Measurements from ENCODE around the gene JARID2. TPM values are rescaled to one million over a fixed set of nuclear protein-coding genes. Genes with fewer than 3 reads are reported as not detected.

JARID2 gene
- total and polyA plus RNA-seq, 4 donors, result 3.8 to 14.8 (median 12.0) TPM

DNA sequence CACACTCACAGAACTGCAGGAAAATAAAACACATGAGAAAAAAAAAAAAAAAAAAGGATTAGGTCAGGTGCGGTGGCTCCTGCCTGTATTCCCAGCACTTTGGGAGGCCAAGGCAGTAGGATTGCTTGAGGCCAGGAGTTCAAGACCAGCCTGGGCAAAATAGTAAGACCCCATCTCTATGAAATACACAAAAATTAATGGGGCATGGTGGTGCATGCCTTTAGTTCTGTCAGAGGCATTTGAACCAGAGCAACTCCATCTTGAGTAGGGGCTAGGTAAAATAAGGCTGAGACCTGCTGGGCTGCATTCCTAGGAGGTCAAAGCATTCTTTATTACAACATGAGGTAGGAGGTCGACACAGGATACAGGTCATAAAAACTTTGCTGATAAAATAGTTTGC lies 39.0 kb upstream of the JARID2 start:
- Histone ChIP-seq H3K36me3 (ENCODE audit: control insufficient read depth in 4 of 4, insufficient read depth in 4 of 4, low read length in 4 of 4) (no peaks in the 10 kb centered on the region), H3K4me1 (ENCODE audit: control insufficient read depth in 5 of 5, insufficient read depth in 5 of 5, low read length in 5 of 5) (no peaks in the 10 kb centered on the region), H3K27me3 (ENCODE audit: control insufficient read depth in 3 of 3, insufficient read depth in 3 of 3, low read length in 2 of 3) (no peaks in the 10 kb centered on the region), H3K9ac (ENCODE audit: insufficient read depth in 1 of 2, low read length in 2 of 2) (no peak overlapping the region), H3K27ac (ENCODE audit: low read depth in 1 of 2, low read length in 1 of 2) (no peak overlapping the region), H3K4me3 (no peak overlapping the region), H3K9me3 (ENCODE audit: control insufficient read depth in 4 of 4, insufficient read depth in 3 of 4, low read length in 3 of 4) (no peaks in the 10 kb centered on the region)
- no peak for DNase-seq
- WGBS, 2 donors, result 81 to 94% methylated on average over 2 of the region's 2 CpGs
- ATAC-seq (ENCODE audit: insufficient read depth, low FRiP score), result no peak
- TF ChIP-seq, protein P1, sequence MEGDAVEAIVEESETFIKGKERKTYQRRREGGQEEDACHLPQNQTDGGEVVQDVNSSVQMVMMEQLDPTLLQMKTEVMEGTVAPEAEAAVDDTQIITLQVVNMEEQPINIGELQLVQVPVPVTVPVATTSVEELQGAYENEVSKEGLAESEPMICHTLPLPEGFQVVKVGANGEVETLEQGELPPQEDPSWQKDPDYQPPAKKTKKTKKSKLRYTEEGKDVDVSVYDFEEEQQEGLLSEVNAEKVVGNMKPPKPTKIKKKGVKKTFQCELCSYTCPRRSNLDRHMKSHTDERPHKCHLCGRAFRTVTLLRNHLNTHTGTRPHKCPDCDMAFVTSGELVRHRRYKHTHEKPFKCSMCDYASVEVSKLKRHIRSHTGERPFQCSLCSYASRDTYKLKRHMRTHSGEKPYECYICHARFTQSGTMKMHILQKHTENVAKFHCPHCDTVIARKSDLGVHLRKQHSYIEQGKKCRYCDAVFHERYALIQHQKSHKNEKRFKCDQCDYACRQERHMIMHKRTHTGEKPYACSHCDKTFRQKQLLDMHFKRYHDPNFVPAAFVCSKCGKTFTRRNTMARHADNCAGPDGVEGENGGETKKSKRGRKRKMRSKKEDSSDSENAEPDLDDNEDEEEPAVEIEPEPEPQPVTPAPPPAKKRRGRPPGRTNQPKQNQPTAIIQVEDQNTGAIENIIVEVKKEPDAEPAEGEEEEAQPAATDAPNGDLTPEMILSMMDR (IDR thresholded peaks at IDR 0.05; ENCODE audit: control extremely low read depth, extremely low read depth), result no peak

DNA sequence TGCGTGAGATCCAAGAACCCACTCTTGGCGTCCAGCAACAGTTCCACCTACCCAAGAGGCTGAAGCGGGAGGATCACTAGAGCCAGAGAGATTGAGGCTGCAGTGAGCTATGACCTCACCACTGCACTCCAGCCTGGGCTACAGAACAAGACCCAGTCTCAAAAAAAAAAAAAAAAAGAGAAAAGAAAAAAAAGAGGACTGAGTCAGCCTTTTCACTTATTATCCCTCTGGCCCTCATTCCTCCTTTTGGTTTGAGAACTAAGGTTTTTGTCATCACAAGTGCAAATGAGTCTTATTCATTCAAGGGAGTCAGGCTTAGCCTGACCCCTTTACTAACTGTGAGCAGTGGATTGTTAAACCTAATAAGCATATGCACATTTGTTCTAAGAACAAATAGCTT lies 37.9 kb upstream of the JARID2 start:
- Histone ChIP-seq H3K27me3 (ENCODE audit: control insufficient read depth in 3 of 3, insufficient read depth in 3 of 3, low read length in 2 of 3) (no peaks in the 10 kb centered on the region), H3K9ac (ENCODE audit: insufficient read depth in 1 of 2, low read length in 2 of 2) (no peak overlapping the region), H3K4me3 (no peak overlapping the region), H3K9me3 (ENCODE audit: control insufficient read depth in 4 of 4, insufficient read depth in 3 of 4, low read length in 3 of 4) (no peaks in the 10 kb centered on the region), H3K36me3 (ENCODE audit: control insufficient read depth in 4 of 4, insufficient read depth in 4 of 4, low read length in 4 of 4) (no peaks in the 10 kb centered on the region), H3K27ac (ENCODE audit: low read depth in 1 of 2, low read length in 1 of 2) (no peak overlapping the region), H3K4me1 (ENCODE audit: control insufficient read depth in 5 of 5, insufficient read depth in 5 of 5, low read length in 5 of 5) (no peaks in the 10 kb centered on the region)
- ATAC-seq (ENCODE audit: insufficient read depth, low FRiP score), result no peak
- DNase-seq, result no peak
- WGBS, 2 donors, result 88 to 89% methylated on average over 3 of the region's 3 CpGs
- TF ChIP-seq, protein P1 (IDR thresholded peaks at IDR 0.05; ENCODE audit: control extremely low read depth, extremely low read depth), result no peak

DNA sequence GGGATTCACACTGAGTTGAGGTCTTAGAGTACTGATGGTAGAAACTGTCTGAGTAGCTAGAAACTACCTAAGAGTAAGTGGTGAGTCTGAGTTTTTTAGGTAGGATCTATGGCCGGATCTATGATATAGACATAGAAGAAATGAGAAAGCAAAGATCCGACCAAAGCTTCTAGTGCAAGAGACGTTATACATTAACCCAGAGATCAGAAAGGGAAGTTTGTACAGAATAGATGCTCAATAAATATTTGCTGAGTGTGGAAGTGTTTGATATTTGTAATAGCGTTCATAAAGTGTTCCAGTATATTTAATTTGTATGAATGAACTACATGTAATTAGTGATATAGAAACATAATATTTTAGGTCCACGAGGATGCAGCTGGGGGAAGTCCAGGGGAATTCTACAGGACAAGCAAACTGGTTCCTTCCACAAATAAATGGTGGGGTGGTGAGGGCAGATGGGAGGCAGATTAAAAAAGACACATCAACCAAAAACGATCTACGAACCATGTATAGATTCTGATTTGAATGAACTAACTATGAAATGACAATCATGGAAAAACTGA lies 31.9 kb upstream of the JARID2 start:
- no peak overlapping the region for H3K27ac ChIP-seq (ENCODE audit: low read depth in 1 of 2, low read length in 1 of 2)
- no peak for ATAC-seq (ENCODE audit: insufficient read depth, low FRiP score)
- TF ChIP-seq, protein P1 (IDR thresholded peaks at IDR 0.05; ENCODE audit: control extremely low read depth, extremely low read depth), result no peak
- H3K9ac ChIP-seq (ENCODE audit: insufficient read depth in 1 of 2, low read length in 2 of 2), result no peak overlapping the region
- H3K27me3 ChIP-seq (ENCODE audit: control insufficient read depth in 3 of 3, insufficient read depth in 3 of 3, low read length in 2 of 3), result no peaks in the 10 kb centered on the region
- no peak for DNase-seq
- H3K4me1 ChIP-seq (ENCODE audit: control insufficient read depth in 5 of 5, insufficient read depth in 5 of 5, low read length in 5 of 5), result no peaks in the 10 kb centered on the region
- WGBS, 2 donors, result 71 to 86% methylated on average over 7 of the region's 7 CpGs
- no peaks in the 10 kb centered on the region for H3K9me3 ChIP-seq (ENCODE audit: control insufficient read depth in 4 of 4, insufficient read depth in 3 of 4, low read length in 3 of 4)
- no peaks in the 10 kb centered on the region for H3K36me3 ChIP-seq (ENCODE audit: control insufficient read depth in 4 of 4, insufficient read depth in 4 of 4, low read length in 4 of 4)
- H3K4me3 ChIP-seq, result no peak overlapping the region

DNA sequence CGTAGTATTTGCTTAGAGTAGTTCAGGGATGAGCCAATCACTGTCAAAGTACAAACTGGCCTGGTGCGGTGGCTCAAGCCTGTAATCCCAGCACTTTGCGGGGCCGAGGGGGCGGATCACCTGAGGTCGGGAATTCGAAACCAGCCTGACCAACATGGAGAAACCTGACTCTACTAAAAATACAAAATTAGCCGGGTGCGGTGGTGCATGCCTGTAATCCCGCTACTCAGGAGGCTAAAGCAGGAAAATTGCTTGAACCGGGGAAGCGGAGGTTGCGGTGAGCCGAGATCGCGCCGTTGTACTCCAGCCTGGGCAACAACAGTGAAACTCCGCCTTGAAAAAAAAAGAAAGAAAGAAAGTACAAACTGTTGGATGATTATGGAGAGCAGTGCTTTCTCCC lies 27.5 kb upstream of the JARID2 start:
- no peak overlapping the region for H3K9ac ChIP-seq (ENCODE audit: insufficient read depth in 1 of 2, low read length in 2 of 2)
- no peak for DNase-seq
- TF ChIP-seq, protein P1 (IDR thresholded peaks at IDR 0.05; ENCODE audit: control extremely low read depth, extremely low read depth), result no peak
- no peaks in the 10 kb centered on the region for H3K9me3 ChIP-seq (ENCODE audit: control insufficient read depth in 4 of 4, insufficient read depth in 3 of 4, low read length in 3 of 4)
- no peak for ATAC-seq (ENCODE audit: insufficient read depth, low FRiP score)
- peaks cover 0 to 6% (median 3%) of the 10 kb centered on the region in 5 donors for H3K4me1 ChIP-seq (ENCODE audit: control insufficient read depth in 5 of 5, insufficient read depth in 5 of 5, low read length in 5 of 5)
- H3K4me3 ChIP-seq, result no peak overlapping the region
- H3K27ac ChIP-seq (ENCODE audit: low read depth in 1 of 2, low read length in 1 of 2), result no peak overlapping the region
- no peaks in the 10 kb centered on the region for H3K27me3 ChIP-seq (ENCODE audit: control insufficient read depth in 3 of 3, insufficient read depth in 3 of 3, low read length in 2 of 3)
- no peaks in the 10 kb centered on the region for H3K36me3 ChIP-seq (ENCODE audit: control insufficient read depth in 4 of 4, insufficient read depth in 4 of 4, low read length in 4 of 4)
- 96 to 98% methylated on average over 18 of the region's 18 CpGs for WGBS, 2 donors
